Measurements from ENCODE around the gene CNTNAP5.

The CNTNAP5 gene

GRCh38 chr2:124886216-124886615, 861.1 kb downstream of the CNTNAP5 start:
- no peak overlapping the region for H3K4me3 ChIP-seq (ENCODE audit: low read depth, low read length)
- TF ChIP-seq CTCF (IDR thresholded peaks at IDR 0.05; ENCODE audit: low read depth, low read length) = no peak
- no peak for TF ChIP-seq MYC (IDR thresholded peaks at IDR 0.05; ENCODE audit: low read depth, low read length)
- TF ChIP-seq MAX (IDR thresholded peaks at IDR 0.05; ENCODE audit: low read depth, low read length) = no peak
- TF ChIP-seq POLR2A (IDR thresholded peaks at IDR 0.05; ENCODE audit: extremely low read depth, insufficient read length) = no peak
- DNase-seq (ENCODE audit: low read depth) = no peak

DNA sequence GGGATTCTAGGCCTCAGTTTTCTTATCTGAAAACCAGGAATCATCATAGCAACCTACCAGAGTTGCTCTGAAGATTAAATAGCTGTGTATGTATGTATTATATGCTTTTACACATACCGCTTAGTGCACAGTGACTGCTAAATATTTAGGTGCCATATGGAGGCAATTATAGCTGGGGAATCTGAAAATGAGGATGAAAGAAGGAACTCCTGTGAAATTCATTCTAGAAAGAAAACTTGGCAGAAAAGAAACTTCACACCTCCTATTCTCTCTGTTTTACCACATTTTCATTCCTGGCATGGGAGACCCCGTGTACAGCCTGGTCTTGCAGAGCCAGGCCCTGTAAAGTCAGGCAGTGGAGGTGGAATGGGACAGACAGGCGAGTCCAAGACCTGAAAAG, 862.4 kb downstream of the CNTNAP5 start:
- no peak for DNase-seq (ENCODE audit: low read depth)

GRCh38 chr2:124888431-124888830, 863.3 kb downstream of the CNTNAP5 start:
- no peak for DNase-seq (ENCODE audit: low read depth)
- TF ChIP-seq MAX (IDR thresholded peaks at IDR 0.05; ENCODE audit: low read depth, low read length) (no peak), CTCF (IDR thresholded peaks at IDR 0.05; ENCODE audit: low read depth, low read length) (no peak), POLR2A (IDR thresholded peaks at IDR 0.05; ENCODE audit: extremely low read depth, insufficient read length) (no peak), MYC (IDR thresholded peaks at IDR 0.05; ENCODE audit: low read depth, low read length) (no peak)
- no peak overlapping the region for H3K4me3 ChIP-seq (ENCODE audit: low read depth, low read length)

More for the DNA sequence above, 862.4 kb downstream of the CNTNAP5 start:
- no peak overlapping the region for H3K4me3 ChIP-seq (ENCODE audit: low read depth, low read length)
- TF ChIP-seq MAX (IDR thresholded peaks at IDR 0.05; ENCODE audit: low read depth, low read length) = no peak
- TF ChIP-seq MYC (IDR thresholded peaks at IDR 0.05; ENCODE audit: low read depth, low read length) = no peak
- TF ChIP-seq POLR2A (IDR thresholded peaks at IDR 0.05; ENCODE audit: extremely low read depth, insufficient read length) = no peak
- TF ChIP-seq CTCF (IDR thresholded peaks at IDR 0.05; ENCODE audit: low read depth, low read length) = no peak

GRCh38 chr2:124894199-124894598, 869.1 kb downstream of the CNTNAP5 start:
- TF ChIP-seq POLR2A (IDR thresholded peaks at IDR 0.05; ENCODE audit: extremely low read depth, insufficient read length) (no peak), MYC (IDR thresholded peaks at IDR 0.05; ENCODE audit: low read depth, low read length) (no peak)
- H3K4me3 ChIP-seq (ENCODE audit: low read depth, low read length) = no peak overlapping the region
- no peak for DNase-seq (ENCODE audit: low read depth)

GRCh38 chr2:124898827-124899226, 873.7 kb downstream of the CNTNAP5 start:
- TF ChIP-seq MAX (IDR thresholded peaks at IDR 0.05; ENCODE audit: low read depth, low read length) (no peak), MYC (IDR thresholded peaks at IDR 0.05; ENCODE audit: low read depth, low read length) (no peak), CTCF (IDR thresholded peaks at IDR 0.05; ENCODE audit: low read depth, low read length) (no peak), POLR2A (IDR thresholded peaks at IDR 0.05; ENCODE audit: extremely low read depth, insufficient read length) (no peak)
- DNase-seq (ENCODE audit: low read depth) = no peak
- no peak overlapping the region for H3K4me3 ChIP-seq (ENCODE audit: low read depth, low read length)

- DNase-seq (ENCODE audit: low read depth) = no peak
- TF ChIP-seq MAX (IDR thresholded peaks at IDR 0.05; ENCODE audit: low read depth, low read length) (no peak), POLR2A (IDR thresholded peaks at IDR 0.05; ENCODE audit: extremely low read depth, insufficient read length) (no peak), CTCF (IDR thresholded peaks at IDR 0.05; ENCODE audit: low read depth, low read length) (no peak), MYC (IDR thresholded peaks at IDR 0.05; ENCODE audit: low read depth, low read length) (no peak)
- H3K4me3 ChIP-seq (ENCODE audit: low read depth, low read length) = no peak overlapping the region
These were observed 883.3 kb downstream of the CNTNAP5 start for GRCh38 chr2:124908411-124908810.
